HG03280 (cell line): Measurements from ENCODE around the gene SH3TC1.

Experiments
- ATAC-seq: cut with Tn5 transposase; IDR thresholded peaks from one replicate; pipeline ENCODE4 v1.9.1; 2021; ENCODE audit warnings: mild to moderate bottlenecking, moderate library complexity; ENCODE audit not compliant: unreplicated experiment

Gene SH3TC1

GRCh38 chr4:8163436-8164193 is 35.5 kb upstream of the SH3TC1 start:
- ATAC-seq, result no peak

- ATAC-seq, result no peak
Measured at GRCh38 chr4:8164194-8164565, 34.9 kb upstream of the SH3TC1 start.

- no peak for ATAC-seq
Measured at GRCh38 chr4:8164687-8165086, 34.4 kb upstream of the SH3TC1 start.

GRCh38 chr4:8165374-8165896 is 33.7 kb upstream of the SH3TC1 start:
- no peak for ATAC-seq

GRCh38 chr4:8167291-8167690 is 31.8 kb upstream of the SH3TC1 start:
- no peak for ATAC-seq

GRCh38 chr4:8167815-8168214 is 31.3 kb upstream of the SH3TC1 start:
- ATAC-seq, result no peak

- no peak for ATAC-seq
Measured at GRCh38 chr4:8168232-8168631, 30.9 kb upstream of the SH3TC1 start.

- ATAC-seq, result no peak
Measured at GRCh38 chr4:8168832-8169598, 30.1 kb upstream of the SH3TC1 start.

GRCh38 chr4:8169763-8170162 is 29.3 kb upstream of the SH3TC1 start:
- no peak for ATAC-seq

GRCh38 chr4:8170341-8170740 is 28.7 kb upstream of the SH3TC1 start:
- no peak for ATAC-seq

- no peak for ATAC-seq
Measured at GRCh38 chr4:8171266-8171665, 27.8 kb upstream of the SH3TC1 start.

- ATAC-seq, result peak; percentile 87
Measured at GRCh38 chr4:8171984-8172924, 26.8 kb upstream of the SH3TC1 start.

GRCh38 chr4:8173492-8174242 is 25.4 kb upstream of the SH3TC1 start:
- ATAC-seq, result no peak

GRCh38 chr4:8174970-8175369 is 24.1 kb upstream of the SH3TC1 start:
- ATAC-seq, result no peak

GRCh38 chr4:8175686-8176085 is 23.4 kb upstream of the SH3TC1 start:
- ATAC-seq, result no peak

GRCh38 chr4:8176547-8177399 is 22.3 kb upstream of the SH3TC1 start:
- peak; percentile 52 for ATAC-seq

GRCh38 chr4:8177552-8177951 is 21.5 kb upstream of the SH3TC1 start:
- no peak for ATAC-seq

- ATAC-seq, result no peak
Measured at GRCh38 chr4:8177956-8178355, 21.1 kb upstream of the SH3TC1 start.

GRCh38 chr4:8179074-8179473 is 20.0 kb upstream of the SH3TC1 start:
- no peak for ATAC-seq
